ENCODE results near the gene SUPT16H. TPM values are rescaled to one million over a fixed set of nuclear protein-coding genes. Genes with fewer than 3 reads are reported as not detected.
"Not testable (repeated sequence)": the region's sequence is repeated elsewhere in the genome, so short reads cannot be mapped to it uniquely, and the experiment has no call there.

SUPT16H gene
- total RNA-seq, 1 donor from 2014 or later = 122 TPM

- H3K4me1 Mint-ChIP-seq (ENCODE audit: unreplicated experiment) = peaks cover 21% of the 10 kb centered on the region
- H3K27ac Mint-ChIP-seq = peak overlapping the region; percentile 100
- H3K36me3 Mint-ChIP-seq = peaks cover 4% of the 10 kb centered on the region
- no peak for TF ChIP-seq CTCF (conservative IDR thresholded peaks at IDR 0.05)
- H3K9me3 Mint-ChIP-seq = no peaks in the 10 kb centered on the region
- H3K4me3 Mint-ChIP-seq = peak overlapping the region; percentile 98
- DNase-seq (ENCODE audit: extremely low spot score, unreplicated experiment) = no peak
- H3K27me3 Mint-ChIP-seq = no peaks in the 10 kb centered on the region
Observed at GRCh38 chr14:21382886-21383847, 652 bp downstream of the SUPT16H start.

DNA sequence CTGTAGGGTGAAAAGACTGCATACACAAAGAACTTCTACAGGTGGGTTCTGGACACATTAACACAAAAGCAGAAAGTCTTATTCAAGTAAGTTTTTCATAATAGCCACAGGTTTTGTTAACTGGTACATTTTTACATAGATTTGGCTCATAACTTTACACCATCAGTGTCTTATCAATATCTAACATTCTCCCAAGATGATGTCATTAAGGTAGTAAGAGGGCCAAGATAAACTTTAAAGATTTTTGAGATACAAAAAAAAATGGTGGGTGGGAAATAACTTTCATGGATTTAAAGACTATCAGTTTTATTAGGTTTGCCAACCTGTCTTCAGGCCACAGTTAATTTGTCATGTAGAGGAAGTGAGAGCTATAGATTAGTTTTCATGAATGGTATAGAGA, 1.7 kb downstream of the SUPT16H start:
- TF ChIP-seq CTCF (conservative IDR thresholded peaks at IDR 0.05) = no peak
- Mint-ChIP-seq H3K36me3 (peaks cover 4% of the 10 kb centered on the region), H3K27ac (peak overlapping the region; percentile 81), H3K4me3 (peak overlapping the region; percentile 98), H3K27me3 (no peaks in the 10 kb centered on the region), H3K9me3 (no peaks in the 10 kb centered on the region), H3K4me1 (ENCODE audit: unreplicated experiment) (peaks cover 21% of the 10 kb centered on the region)
- no peak for DNase-seq (ENCODE audit: extremely low spot score, unreplicated experiment)

- Mint-ChIP-seq H3K9me3 (no peaks in the 10 kb centered on the region), H3K36me3 (peaks cover 8% of the 10 kb centered on the region)
Observed at GRCh38 chr14:21379338-21379737, 4.5 kb downstream of the SUPT16H start.

DNA sequence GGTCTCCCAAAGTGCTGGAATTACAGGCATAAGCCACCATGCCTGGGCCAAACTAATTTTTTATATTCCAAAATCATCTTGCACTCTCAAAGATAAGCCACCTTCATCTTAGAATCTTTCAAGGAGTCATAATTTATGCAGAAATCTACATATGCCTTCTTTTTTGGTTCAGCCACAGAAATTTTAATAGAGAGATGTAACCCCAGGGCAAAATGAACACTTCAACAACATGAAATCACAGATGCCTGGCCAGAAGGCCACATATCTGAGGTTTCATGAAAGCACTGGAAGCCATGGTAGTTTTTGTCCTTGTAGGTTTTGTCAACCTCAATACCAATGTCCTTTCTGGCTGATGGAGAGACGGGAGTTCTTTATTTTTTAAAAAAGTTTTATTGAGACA, 9.8 kb downstream of the SUPT16H start:
- DNase-seq (ENCODE audit: extremely low spot score, unreplicated experiment) = no peak
- Mint-ChIP-seq H3K4me1 (ENCODE audit: unreplicated experiment) (peaks cover 3% of the 10 kb centered on the region), H3K27ac (no peak overlapping the region), H3K27me3 (no peaks in the 10 kb centered on the region), H3K9me3 (no peaks in the 10 kb centered on the region), H3K4me3 (no peak overlapping the region), H3K36me3 (peaks cover 24% of the 10 kb centered on the region)
- no peak for TF ChIP-seq CTCF (conservative IDR thresholded peaks at IDR 0.05)

More at GRCh38 chr14:21379338-21379737, 4.5 kb downstream of the SUPT16H start:
- TF ChIP-seq CTCF (conservative IDR thresholded peaks at IDR 0.05) = no peak
- DNase-seq (ENCODE audit: extremely low spot score, unreplicated experiment) = no peak
- no peak overlapping the region for H3K4me3 Mint-ChIP-seq
- H3K27ac Mint-ChIP-seq = no peak overlapping the region
- H3K4me1 Mint-ChIP-seq (ENCODE audit: unreplicated experiment) = peaks cover 18% of the 10 kb centered on the region
- H3K27me3 Mint-ChIP-seq = no peaks in the 10 kb centered on the region

GRCh38 chr14:21372814-21373213, 11.0 kb downstream of the SUPT16H start:
- H3K4me1 Mint-ChIP-seq (ENCODE audit: unreplicated experiment) = not testable (repeated sequence)

DNA sequence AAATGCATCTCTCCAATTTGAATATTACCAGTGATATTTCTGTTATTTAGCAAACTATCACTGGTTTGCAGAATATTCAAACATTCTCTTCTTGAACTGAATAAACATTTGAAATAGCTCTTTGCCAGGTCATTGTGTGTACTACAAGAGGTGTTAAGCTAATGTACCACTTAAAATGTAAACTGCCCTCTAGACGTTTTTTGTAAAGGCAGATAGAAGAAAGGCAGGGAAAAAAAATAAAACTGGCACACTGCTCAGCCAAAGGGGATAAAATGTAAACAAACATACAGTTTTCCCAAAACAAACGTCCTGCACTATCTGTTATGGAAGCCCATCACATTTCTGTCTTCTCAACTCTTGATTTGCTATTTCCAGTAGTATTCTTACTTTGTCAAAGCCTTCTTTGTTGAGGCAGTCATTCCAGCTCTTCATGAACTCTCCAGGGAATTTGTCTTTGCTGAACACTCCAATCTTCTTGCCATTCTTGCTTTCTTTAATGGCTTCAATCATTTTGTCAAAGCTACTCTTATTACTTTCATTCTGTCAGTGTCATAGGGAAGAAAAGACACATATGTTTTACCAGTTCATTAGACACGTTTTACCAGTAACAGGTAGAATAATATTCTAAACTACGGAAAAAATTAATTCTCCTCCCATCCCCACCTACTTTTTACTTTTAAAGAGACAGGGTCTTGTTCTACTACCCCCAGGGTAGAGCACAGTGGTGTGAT, 13.7 kb downstream of the SUPT16H start:
- no peak for DNase-seq (ENCODE audit: extremely low spot score, unreplicated experiment)
- H3K27ac Mint-ChIP-seq = no peak overlapping the region
- H3K4me3 Mint-ChIP-seq = no peak overlapping the region
- H3K4me1 Mint-ChIP-seq (ENCODE audit: unreplicated experiment) = no peaks in the 10 kb centered on the region
- H3K27me3 Mint-ChIP-seq = no peaks in the 10 kb centered on the region
- peaks cover 38% of the 10 kb centered on the region for H3K36me3 Mint-ChIP-seq
- TF ChIP-seq CTCF (conservative IDR thresholded peaks at IDR 0.05) = no peak
- no peaks in the 10 kb centered on the region for H3K9me3 Mint-ChIP-seq

More at GRCh38 chr14:21372814-21373213, 11.0 kb downstream of the SUPT16H start:
- not testable (repeated sequence) for H3K4me3 Mint-ChIP-seq; DNase-seq (ENCODE audit: extremely low spot score, unreplicated experiment); H3K27me3 Mint-ChIP-seq; H3K27ac Mint-ChIP-seq; H3K9me3 Mint-ChIP-seq
- H3K36me3 Mint-ChIP-seq = peaks cover 34% of the 10 kb centered on the region
